Osteocyte (in vitro differentiated cells): ENCODE data around the gene ABI3BP. TPM values are rescaled to one million over a fixed set of nuclear protein-coding genes. Genes with fewer than 3 reads are reported as not detected.

Experiments
- DNase-seq: peaks from one replicate; pipeline ENCODE4 v3.0.0; 2021; ENCODE audit warnings: mixed read lengths; ENCODE audit not compliant: unreplicated experiment; ENCODE audit errors: extremely low spot score
- H3K27ac Mint-ChIP-seq: one replicate; pipeline ENCODE4 v1.8.0; 2021; ENCODE audit warnings: mild to moderate bottlenecking, mixed read lengths; ENCODE audit not compliant: unreplicated experiment
- H3K27me3 Mint-ChIP-seq: one replicate; pipeline ENCODE4 v1.8.0; 2021; ENCODE audit warnings: mixed read lengths; ENCODE audit not compliant: unreplicated experiment
- H3K36me3 Mint-ChIP-seq: one replicate; pipeline ENCODE4 v1.8.0; 2021; ENCODE audit warnings: mixed read lengths; ENCODE audit not compliant: unreplicated experiment
- H3K4me1 Mint-ChIP-seq: one replicate; pipeline ENCODE4 v1.8.0; 2021; ENCODE audit warnings: mixed read lengths; ENCODE audit not compliant: unreplicated experiment
- H3K4me3 Mint-ChIP-seq: one replicate; pipeline ENCODE4 v1.8.0; 2021; ENCODE audit warnings: mild to moderate bottlenecking, moderate library complexity, mixed read lengths; ENCODE audit not compliant: unreplicated experiment
- H3K9me3 Mint-ChIP-seq: one replicate; pipeline ENCODE4 v1.8.0; 2021; ENCODE audit warnings: mixed read lengths; ENCODE audit not compliant: unreplicated experiment
- CTCF ChIP-seq: fragments of 200-600 bp; sonication (generic); IDR thresholded peaks from 2 replicates; pipeline ENCODE4 v1.5.0; 2021; ENCODE audit warnings: antibody characterized with exemption, mild to moderate bottlenecking, moderate library complexity
- total RNA-seq: library from RNA; stranded (reverse); gene quantifications from 2 replicates; pipeline ENCODE4 v1.2.1, GENCODE V29; 2021

Gene ABI3BP
- total RNA-seq, 1 donor from 2014 or later: 157 TPM

GRCh38 chr3:100868894-100869293 is 124.3 kb downstream of the ABI3BP start:
- no peak for DNase-seq
- TF ChIP-seq CTCF: no peak
- H3K4me3 Mint-ChIP-seq: no peak overlapping the region
- peaks cover 12% of the 10 kb centered on the region for H3K36me3 Mint-ChIP-seq
- peaks cover 66% of the 10 kb centered on the region for H3K4me1 Mint-ChIP-seq
- H3K9me3 Mint-ChIP-seq: no peaks in the 10 kb centered on the region
- H3K27ac Mint-ChIP-seq: peak overlapping the region; percentile 90
- H3K27me3 Mint-ChIP-seq: no peaks in the 10 kb centered on the region

GRCh38 chr3:100868096-100868495 is 125.1 kb downstream of the ABI3BP start:
- Mint-ChIP-seq H3K9me3 (no peaks in the 10 kb centered on the region), H3K27me3 (no peaks in the 10 kb centered on the region), H3K4me1 (peaks cover 67% of the 10 kb centered on the region), H3K4me3 (no peak overlapping the region), H3K36me3 (peaks cover 12% of the 10 kb centered on the region), H3K27ac (peak overlapping the region; percentile 54)
- no peak for DNase-seq
- TF ChIP-seq CTCF: no peak

- peaks cover 7% of the 10 kb centered on the region for H3K36me3 Mint-ChIP-seq
- no peaks in the 10 kb centered on the region for H3K27me3 Mint-ChIP-seq
- H3K9me3 Mint-ChIP-seq: no peaks in the 10 kb centered on the region
- H3K4me1 Mint-ChIP-seq: peaks cover 65% of the 10 kb centered on the region
- no peak for DNase-seq
- peak overlapping the region; percentile 85 for H3K27ac Mint-ChIP-seq
- no peak overlapping the region for H3K4me3 Mint-ChIP-seq
- no peak for TF ChIP-seq CTCF
These were observed 127.8 kb downstream of the ABI3BP start for GRCh38 chr3:100865442-100865841.

- Mint-ChIP-seq H3K4me3 (no peak overlapping the region), H3K36me3 (peaks cover 7% of the 10 kb centered on the region), H3K27ac (peak overlapping the region; percentile 85), H3K27me3 (no peaks in the 10 kb centered on the region), H3K4me1 (peaks cover 57% of the 10 kb centered on the region), H3K9me3 (no peaks in the 10 kb centered on the region)
- no peak for TF ChIP-seq CTCF
- DNase-seq: no peak
These were observed 128.6 kb downstream of the ABI3BP start for GRCh38 chr3:100864471-100865250.

GRCh38 chr3:100857863-100858262 is 135.4 kb downstream of the ABI3BP start:
- H3K27me3 Mint-ChIP-seq: no peaks in the 10 kb centered on the region
- TF ChIP-seq CTCF: no peak
- peaks cover 8% of the 10 kb centered on the region for H3K4me1 Mint-ChIP-seq
- no peak overlapping the region for H3K4me3 Mint-ChIP-seq
- H3K9me3 Mint-ChIP-seq: no peaks in the 10 kb centered on the region
- no peak for DNase-seq
- H3K36me3 Mint-ChIP-seq: peaks cover 15% of the 10 kb centered on the region
- H3K27ac Mint-ChIP-seq: no peak overlapping the region
